Activated CD8-positive, alpha-beta memory T cell treated with anti-CD3 and anti-CD28 coated beads, Interleukin-2, amount 50 U/mL, for 1 hour (primary cell): Measurements from ENCODE around the gene FER1L5.

Source experiments
- DNase-seq: peaks from one replicate; pipeline ENCODE4 v3.0.0-alpha.2; 2020; ENCODE audit errors: extremely low read depth

The FER1L5 gene

DNA sequence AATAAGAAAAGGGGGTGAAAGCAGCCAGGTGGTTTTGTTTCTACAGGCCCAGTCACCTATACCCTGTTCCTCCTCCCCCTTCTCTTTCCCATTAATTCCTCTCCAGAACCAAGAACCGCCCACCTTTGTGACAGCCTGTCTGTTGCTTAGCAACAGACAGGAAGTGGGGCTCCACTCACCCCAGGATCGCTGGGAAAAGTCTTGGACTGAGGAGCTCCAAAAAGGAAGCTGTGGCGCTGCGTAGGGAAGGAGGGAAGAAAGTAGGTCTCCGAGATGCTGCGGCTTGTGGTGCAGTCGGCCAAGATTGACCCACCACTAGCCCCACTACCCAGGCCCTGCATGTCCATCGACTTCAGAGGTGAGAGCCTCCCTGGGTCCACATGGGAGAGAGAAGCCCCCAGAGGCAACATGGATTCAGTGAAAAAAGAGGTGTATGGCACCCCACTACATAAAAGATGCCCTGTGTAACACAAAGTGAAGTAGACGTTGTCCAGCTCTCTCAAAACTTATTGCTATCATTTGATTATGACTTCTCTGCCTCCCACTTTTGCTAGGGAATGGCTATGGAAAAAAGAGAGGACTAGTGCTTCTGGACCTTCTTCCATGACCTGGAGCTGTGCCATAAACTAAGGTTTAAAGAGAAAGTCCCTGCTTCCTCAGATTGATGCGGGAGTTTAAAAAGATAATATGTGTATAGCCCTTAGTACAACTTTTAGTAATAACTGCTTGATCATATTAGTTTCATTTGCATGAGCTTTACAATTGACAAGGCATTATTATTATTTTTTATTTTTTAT is at the start of gene FER1L5:
FER1L5 (plus strand) TSS at position 201 of the 797 bp plus-strand sequence; CDS start at position 274, 73 bp downstream.
- no peak for DNase-seq

GRCh38 chr2:96594282-96594681 is 48.3 kb upstream of the FER1L5 start:
- no peak for DNase-seq

GRCh38 chr2:96594691-96595152 is 47.8 kb upstream of the FER1L5 start:
- DNase-seq: no peak

DNA sequence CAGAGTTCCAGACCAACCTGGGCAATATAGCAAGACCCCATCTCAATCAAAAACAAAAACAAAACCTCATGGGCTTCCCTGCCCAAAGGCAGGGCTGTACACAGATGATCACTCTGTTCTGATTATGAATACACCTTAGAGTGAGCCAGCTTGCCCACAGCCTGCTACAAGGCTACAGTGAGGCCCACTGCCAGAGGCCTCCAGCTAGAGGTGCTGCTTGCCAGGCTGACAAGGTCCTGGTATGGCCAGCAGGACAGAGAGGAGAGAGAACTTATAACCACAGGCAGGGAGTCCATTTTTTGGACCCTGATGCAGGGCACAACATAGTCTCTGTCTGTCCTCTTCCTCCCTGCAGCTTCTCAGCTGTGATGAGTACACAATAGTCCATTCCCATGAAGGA is 46.0 kb upstream of the FER1L5 start:
- DNase-seq: no peak

DNA sequence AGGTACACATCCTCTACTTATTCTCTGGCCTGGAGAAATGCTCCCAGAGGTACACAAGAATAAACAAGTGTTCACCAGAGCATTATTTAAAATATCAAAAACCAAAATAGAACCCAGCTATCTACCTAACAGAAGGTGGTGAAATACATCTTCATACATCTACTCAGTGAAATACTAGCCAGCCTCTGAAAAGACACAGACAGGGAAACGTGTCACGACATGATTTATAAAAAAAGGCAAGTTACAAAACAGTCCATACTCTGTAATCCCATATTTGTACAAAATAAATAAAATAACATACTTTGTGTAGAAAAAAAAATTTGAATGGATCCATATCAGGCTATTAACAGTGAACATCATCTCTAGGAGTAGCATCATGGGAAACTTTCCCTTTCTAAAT is 42.6 kb upstream of the FER1L5 start:
- DNase-seq: no peak

GRCh38 chr2:96601382-96602292 is 40.9 kb upstream of the FER1L5 start:
- no peak for DNase-seq

DNA sequence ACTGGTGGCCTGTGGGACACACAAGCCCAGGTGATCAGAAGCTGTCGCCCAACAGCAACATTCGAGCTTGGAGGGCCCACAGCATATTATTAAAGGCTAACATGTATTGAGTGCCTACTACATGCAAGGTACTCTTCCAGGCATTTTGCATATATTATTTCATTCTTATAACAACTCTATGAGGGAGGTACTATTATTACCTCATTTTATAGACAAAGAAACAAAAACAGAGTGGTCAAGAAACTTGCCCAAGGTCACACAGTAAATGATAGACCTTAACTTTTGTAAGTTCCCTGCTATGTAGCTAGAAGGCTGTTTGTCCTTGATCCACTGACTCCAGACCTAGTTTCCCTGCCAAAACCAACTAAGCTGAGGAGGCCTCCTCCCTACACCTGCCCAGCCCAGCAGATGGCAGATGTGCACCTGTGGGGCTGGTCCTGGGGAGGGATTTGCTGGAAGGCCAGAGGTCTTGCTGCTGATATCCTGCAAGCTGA is 40.2 kb upstream of the FER1L5 start:
- no peak for DNase-seq

DNA sequence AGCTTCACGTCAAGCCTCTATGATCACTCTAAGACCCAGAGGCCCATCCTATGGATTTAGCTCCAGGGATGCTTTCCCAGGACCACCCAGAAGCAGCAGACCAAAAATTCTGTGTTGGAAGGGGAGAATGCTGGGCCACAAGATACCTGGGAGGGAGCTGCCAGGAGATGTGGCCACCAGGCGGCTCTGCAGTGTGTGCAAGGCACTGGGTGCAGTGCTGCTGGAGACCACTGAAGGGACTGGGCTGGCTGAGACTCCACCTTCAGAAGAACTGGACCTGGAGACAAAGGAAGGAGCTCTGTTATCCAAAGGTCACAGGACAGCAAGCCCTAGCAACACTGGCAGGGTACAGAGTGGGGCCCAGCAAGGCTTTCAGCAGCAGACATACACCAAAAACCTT is 38.5 kb upstream of the FER1L5 start:
- no peak for DNase-seq

GRCh38 chr2:96608469-96609455 is 33.8 kb upstream of the FER1L5 start:
- DNase-seq: no peak

GRCh38 chr2:96616128-96616527 is 26.4 kb upstream of the FER1L5 start:
- no peak for DNase-seq

DNA sequence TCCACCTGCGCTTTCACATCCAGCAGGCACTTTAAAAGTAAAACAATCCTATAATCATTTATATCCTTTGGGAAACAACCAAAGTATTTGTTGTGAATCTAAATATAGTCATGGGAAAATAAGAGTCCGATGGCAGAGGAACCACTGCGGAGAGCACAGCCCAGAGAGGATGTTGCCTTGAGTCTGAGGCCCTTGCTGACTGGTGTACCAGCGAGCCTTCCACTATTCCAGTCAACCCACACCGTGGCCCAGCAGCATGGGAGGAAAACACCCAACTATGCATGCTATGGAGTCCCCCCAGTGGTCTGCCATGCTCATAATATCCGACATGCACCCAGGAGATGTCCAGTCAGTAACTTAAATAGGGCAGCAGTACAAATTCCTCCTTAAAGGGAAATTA is 26.0 kb upstream of the FER1L5 start:
- no peak for DNase-seq

GRCh38 chr2:96617012-96617411 is 25.6 kb upstream of the FER1L5 start:
- no peak for DNase-seq

DNA sequence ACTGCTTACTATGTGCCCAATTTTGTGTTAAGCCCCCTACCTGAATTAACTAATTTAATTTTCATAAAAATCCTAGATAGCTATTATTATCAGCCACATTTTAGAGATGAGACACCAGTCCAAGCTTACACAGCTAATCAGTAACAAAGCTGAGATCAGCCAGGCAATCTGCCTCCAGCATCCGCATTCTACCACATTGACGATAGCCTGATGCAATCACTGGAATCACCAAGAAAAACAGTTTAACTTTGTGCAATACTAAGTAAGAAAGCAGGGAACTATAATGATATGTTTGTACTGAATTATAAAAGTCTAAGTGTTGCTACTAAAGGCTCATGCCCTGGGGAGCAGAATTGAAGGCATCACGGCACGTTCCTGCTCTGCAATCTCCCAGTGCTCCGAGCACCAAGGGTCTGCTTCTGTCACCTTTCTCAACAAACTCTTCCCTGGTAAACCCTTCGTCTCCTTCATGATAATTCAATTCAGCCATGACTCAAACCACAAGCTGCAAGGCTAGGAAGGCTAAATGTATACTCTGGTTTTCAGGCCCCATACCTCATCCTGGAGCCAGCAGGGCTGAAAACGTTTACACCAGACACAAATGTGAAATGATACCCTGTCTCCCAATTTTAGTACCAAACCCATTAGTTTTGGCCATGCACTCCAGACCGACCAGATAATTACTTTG is 23.8 kb upstream of the FER1L5 start:
- DNase-seq: no peak

- no peak for DNase-seq
Observed at GRCh38 chr2:96622544-96622943, 20.0 kb upstream of the FER1L5 start.

GRCh38 chr2:96623116-96623515 is 19.4 kb upstream of the FER1L5 start:
- no peak for DNase-seq

DNA sequence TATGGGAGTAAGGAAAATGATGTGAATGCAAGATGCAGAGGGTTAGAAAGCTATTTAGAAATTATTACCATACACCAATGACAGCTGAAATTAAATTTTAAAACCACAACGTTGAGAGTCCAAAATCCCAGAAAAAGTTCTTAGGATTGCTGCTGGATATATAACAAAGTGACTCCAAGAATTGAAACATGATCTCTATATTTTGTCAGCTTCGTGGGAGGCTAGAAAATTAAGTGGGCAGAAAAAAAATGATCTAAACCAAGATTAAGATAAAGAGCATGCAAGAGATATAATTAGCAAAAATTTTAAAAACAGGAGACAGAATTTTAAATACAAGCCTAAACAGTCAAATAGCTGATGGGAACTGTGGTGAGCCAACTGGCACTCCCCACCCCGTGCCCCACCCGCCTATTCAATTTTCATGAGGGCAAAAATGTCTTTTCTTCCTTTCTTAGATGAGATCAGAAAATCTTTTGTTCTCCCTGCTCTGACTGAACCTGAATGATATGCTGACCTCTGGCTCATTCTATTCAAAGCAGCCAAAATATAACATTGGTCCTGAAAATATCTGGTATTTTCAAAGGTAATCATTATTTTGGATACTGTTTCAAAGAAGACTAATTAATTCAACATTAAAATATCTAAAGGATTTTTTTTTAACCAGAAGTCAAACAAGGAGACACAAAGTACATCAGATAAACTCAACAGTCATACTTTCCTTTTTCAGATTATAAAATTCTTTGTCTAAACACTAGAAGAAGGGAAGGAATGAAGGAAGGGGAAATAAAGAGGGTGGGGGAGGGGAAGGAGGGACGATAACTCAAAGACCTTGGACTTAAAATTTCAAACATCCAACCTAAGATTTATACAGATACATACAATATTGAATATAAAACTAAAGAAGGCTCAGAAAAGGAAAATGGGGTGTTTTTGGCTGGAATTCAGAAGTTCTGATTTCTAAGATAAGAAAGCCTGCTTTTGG is 16.7 kb upstream of the FER1L5 start:
- no peak for DNase-seq

- no peak for DNase-seq
Observed at GRCh38 chr2:96626553-96626942, 16.0 kb upstream of the FER1L5 start.

GRCh38 chr2:96631804-96632435 is 10.6 kb upstream of the FER1L5 start:
- DNase-seq: no peak

DNA sequence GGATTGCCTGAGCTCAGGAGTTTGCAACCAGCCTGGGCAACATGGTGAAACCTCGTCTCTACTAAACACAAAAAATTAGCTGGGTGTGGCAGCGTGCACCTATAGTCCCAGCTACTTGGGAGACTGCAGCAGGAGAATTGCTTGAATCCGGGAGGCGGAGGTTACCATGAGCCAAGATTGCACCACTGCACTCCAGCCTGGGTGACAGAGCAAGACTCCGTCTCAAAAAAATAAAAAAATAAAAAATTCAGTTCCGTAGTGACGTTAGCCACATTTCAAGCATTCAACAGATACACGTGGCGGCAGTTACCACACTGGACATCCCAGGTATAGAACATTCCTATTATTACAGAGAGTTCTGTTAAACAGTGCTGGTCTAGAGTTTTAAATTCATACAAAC is 8.9 kb upstream of the FER1L5 start:
- DNase-seq: no peak
